Bronchial smooth muscle cell (primary cell): Measurements from ENCODE around the gene ARHGAP42. TPM values are rescaled to one million over a fixed set of nuclear protein-coding genes. Genes with fewer than 3 reads are reported as not detected.

Experiments
- total RNA-seq: library from RNA; depleted of rRNA; stranded (reverse); fragments of >200 nt; gene quantifications from 2 replicates; pipeline ENCODE4 v1.2.1, GENCODE V29; 2014

ARHGAP42 gene, protein sequence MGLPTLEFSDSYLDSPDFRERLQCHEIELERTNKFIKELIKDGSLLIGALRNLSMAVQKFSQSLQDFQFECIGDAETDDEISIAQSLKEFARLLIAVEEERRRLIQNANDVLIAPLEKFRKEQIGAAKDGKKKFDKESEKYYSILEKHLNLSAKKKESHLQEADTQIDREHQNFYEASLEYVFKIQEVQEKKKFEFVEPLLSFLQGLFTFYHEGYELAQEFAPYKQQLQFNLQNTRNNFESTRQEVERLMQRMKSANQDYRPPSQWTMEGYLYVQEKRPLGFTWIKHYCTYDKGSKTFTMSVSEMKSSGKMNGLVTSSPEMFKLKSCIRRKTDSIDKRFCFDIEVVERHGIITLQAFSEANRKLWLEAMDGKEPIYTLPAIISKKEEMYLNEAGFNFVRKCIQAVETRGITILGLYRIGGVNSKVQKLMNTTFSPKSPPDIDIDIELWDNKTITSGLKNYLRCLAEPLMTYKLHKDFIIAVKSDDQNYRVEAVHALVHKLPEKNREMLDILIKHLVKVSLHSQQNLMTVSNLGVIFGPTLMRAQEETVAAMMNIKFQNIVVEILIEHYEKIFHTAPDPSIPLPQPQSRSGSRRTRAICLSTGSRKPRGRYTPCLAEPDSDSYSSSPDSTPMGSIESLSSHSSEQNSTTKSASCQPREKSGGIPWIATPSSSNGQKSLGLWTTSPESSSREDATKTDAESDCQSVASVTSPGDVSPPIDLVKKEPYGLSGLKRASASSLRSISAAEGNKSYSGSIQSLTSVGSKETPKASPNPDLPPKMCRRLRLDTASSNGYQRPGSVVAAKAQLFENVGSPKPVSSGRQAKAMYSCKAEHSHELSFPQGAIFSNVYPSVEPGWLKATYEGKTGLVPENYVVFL
- 1.6 and 3.9 TPM in 2 replicates for total RNA-seq

DNA sequence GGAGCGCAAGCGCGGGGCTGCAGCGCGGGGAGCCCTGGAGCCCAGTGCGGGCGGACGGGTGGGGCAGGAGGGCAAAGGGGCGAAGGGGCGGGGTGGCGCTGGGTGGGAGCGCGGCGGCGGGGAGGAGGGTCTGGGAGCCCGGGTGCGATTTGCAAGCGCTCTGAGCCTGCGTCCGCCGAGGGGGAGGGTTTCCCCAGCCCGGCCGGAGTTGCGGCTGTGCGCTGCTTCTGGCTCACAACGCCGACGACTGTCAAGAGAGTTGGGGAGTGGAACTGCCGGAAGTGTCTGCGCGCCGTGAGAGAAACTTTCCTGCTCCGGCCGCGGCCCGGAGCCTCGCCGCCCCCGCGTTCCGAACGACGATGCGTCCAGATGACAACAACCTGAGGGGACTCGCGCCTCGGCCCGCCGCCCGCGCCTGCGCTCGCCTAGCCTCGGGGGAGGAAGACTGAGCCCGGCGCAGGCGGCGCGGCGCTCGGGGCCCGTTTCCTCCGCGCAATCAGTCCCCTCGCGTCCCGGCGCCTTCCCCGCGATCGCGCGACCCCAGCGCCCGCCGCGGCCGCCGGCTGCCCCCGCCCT, at the start of gene ARHGAP42:
ARHGAP42 (plus strand) TSS at position 235 of the 576 bp plus-strand sequence. CDS start 391 bp downstream, outside the sequence.

